HG03159 (cell line): ENCODE results near the gene RASAL1.
"Not testable (repeated sequence)": the region's sequence is repeated elsewhere in the genome, so short reads cannot be mapped to it uniquely, and the experiment has no call there.

Source experiments
- ATAC-seq: cut with Tn5 transposase; IDR thresholded peaks from one replicate; pipeline ENCODE4 v1.9.1; 2021; ENCODE audit warnings: mild to moderate bottlenecking, moderate library complexity; ENCODE audit not compliant: unreplicated experiment

The RASAL1 gene

DNA sequence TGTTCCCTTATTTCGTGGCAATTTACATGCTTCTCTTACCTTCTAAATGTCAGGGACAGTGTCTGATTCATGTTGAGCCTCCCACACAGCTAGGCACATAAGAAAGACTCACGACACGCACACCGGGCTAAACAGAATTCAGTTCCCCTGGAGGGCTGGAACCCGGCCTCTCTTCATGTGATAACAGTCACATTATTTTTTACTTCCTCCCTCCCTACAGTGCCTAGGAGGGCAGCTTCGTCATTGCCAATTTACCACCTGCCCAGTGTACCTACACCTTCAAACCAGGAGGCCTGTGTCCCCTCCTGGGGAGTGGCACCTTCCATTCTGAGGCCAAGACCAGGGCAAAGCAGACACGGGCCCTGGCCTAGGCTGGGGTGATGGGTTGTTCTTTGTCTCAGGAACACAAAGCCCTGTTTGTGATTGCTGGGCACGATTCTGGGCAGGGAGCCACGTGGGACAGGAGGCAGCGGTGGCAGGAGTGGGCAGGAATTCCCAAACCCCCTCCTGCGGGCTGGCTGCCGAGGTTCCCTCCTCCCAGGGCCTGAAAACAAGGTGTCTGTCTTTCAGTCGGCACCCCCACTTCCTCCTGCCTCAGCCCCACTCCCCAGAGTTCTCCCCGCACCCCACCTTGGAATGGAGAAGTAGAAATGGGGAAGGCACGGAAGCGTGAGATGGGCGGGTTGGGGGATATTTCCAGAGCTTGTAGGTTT lies 6.8 kb upstream of the RASAL1 start:
- no peak for ATAC-seq

DNA sequence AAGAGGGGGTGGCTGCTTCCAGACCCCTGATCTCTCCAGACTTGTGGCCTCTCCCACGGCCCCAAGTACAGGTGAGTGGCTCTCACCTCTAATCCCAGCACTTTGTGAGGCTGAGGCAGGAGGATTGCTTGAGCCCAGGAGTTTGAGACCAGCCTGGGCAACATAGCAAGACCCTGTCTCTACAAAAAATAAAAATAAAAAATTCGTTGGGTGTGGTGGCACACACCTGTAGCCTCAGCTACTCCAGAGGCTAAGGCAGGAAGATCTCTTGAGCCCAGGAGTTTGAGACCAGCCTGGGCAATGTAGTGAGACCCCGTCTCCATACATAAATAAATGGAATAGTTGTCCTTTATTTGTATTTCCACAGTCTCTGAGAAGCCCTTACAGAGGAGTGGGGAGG lies 6.2 kb upstream of the RASAL1 start:
- not testable (repeated sequence) for ATAC-seq

DNA sequence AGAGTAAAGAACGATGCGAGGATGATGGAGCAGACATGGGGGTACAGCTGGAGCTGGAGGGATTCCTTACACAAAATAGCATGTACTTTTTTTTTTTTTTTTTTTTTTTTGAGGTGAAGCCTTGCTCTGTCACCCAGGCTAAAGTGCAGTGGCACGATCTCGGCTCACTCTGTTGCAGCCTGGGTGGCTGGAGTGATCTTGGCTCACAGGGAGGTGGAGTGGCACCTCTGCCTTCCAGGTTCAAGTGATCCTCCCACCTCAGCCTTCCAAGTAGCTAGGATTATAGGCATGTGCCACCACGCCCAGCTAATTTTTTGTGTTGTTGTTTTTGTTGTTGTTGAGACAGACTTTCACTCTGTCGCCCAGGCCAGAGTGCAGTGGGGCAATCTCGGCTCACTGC lies 5.1 kb upstream of the RASAL1 start:
- no peak for ATAC-seq

DNA sequence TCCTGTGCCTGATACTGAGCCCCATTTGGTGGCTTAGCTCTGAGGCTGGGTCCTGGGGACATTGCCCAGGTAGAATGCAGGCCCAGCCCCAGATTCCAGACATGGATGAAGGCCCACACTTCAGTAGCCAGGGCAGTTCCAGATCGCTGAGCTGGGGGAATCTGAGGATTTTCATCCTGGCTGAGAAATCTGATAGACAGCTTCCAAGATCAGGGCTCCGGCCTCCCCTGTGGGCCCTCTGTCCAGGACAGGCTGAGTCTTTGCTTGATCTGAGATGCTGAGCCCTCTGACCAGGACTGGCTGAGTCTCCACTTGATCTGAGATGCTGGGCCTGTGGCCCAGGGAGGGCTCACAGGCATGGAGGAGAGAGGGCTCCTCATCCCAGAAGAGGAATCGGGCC lies 3.3 kb upstream of the RASAL1 start:
- ATAC-seq = no peak

DNA sequence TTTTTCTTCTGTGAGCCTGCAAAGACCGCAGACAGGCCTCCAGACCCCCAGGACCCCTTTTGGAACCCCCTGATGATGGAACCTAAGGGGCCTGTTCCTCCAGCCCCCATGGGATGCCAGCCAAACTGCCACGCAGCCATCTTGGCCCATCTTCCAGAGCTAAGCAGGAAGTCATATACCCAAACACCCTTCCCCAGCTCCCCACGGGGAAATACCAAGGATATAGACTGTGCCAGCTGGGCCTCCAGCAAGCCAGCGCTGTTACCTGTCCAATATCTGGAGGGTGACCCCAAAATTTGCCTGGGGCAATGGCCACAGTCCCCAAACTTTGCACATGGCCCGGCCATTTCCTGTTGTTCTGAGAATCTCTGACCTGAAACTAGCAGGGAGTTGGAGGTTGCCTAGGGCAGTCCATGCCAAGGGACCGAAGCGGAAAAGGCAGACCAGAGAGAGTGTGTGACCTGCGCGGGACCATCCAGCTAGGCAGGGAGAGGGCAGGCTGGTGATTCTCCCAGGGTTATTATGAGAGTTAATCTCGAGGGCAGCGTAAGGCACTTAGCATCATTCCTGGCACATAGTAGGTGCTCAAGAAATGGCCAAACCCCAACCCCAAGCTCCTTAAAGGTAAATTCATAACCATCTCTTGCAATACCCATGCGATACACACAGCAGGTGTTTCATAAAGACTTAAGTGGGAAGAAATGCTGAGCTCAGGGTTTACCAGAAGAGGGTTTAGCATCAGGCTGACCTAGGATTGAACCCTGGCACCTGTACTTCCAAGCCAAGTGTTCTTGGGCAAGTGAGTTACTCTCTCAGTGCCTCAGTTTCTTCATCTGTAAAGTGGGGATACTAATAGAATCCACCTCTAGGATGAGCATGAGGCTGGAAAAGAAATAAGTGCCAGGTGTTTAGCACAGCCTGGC lies 2.6 kb upstream of the RASAL1 start:
- ATAC-seq = no peak

GRCh38 chr12:113136990-113137511 lies 1.5 kb upstream of the RASAL1 start:
- no peak for ATAC-seq

DNA sequence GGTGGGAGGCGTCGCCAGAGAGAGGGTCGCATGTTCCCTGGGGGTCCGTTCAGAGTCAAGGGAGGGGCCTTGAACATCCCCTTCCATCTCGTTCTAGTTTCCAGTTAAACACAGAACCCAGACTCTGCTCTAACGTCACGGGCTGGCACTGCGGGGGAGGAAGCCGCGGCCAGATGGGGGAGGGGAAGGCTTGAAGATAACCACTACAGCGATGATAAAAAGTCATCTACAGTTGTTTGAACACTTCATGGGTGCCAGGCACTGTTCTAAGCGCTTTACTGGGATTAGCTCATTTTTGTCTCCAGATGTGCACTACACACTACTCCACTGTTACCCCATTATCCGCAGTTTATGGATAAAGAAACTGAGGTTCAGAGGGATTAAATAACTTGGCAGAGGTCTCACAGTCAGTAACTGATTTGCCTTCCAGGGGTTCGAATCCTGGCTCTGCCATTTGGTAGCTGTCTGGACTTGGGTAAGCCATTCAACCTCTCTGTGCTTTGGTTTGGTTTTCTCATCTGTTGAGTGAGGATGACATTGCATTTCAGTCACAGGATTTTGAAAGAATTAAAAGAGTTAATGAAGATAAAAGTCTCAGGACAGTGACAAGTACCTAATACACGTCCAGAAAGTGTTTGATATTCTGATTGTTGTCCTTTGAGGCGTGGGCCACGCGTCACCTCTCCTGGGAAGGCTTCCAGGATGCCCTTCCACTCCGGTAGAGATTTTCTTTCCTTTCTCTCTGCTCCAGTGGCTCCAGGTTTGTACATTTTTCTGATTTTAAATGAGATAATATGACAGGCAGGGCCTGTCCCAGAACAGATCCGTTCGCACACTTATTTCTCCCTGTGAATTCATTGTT lies 798 bp upstream of the RASAL1 start:
- no peak for ATAC-seq

GRCh38 chr12:113134521-113134951 lies 1.0 kb downstream of the RASAL1 start:
- no peak for ATAC-seq

DNA sequence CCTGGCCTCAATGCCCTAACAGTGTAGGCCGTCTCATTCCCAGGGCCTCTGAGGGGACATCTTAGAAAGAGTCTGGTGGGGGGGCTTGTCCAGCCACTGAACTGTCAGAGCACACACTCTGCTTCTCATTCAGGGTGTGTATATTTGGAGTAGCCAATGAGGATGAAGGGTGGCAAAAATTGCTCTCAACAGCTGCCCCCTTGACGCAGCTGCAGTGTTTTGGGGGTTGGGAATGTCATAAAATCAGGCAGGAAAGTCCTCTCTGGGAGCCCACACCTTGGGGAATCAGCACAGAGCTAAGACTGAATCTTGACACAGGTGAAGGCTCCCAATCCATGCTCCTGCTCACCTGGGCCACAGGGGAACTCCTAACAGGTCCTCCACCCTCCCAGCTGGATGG lies 1.5 kb downstream of the RASAL1 start:
- no peak for ATAC-seq

DNA sequence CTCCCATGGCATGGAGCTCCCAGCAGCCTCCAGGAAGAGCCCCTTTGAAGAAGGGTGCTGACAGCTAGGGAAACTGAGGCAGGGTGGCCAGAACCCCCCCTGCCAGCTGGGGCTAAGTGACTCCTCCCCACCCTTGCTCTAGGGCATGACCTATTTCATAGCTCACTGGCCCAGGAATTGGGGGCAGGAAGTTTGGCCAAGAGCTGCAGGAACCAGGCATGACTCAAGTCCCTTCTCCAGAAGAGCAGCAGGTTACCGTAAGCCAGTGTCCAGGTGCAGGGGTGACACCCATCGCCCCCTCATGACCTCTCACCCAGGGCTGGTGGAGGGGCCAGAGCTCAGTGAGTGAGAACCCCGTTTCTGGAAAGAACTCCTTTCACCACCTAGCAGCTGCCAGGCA lies 1.9 kb downstream of the RASAL1 start:
- ATAC-seq = no peak

- ATAC-seq = no peak
Measured at GRCh38 chr12:113133036-113133435, 2.5 kb downstream of the RASAL1 start.

GRCh38 chr12:113131556-113131955 lies 4.0 kb downstream of the RASAL1 start:
- no peak for ATAC-seq

DNA sequence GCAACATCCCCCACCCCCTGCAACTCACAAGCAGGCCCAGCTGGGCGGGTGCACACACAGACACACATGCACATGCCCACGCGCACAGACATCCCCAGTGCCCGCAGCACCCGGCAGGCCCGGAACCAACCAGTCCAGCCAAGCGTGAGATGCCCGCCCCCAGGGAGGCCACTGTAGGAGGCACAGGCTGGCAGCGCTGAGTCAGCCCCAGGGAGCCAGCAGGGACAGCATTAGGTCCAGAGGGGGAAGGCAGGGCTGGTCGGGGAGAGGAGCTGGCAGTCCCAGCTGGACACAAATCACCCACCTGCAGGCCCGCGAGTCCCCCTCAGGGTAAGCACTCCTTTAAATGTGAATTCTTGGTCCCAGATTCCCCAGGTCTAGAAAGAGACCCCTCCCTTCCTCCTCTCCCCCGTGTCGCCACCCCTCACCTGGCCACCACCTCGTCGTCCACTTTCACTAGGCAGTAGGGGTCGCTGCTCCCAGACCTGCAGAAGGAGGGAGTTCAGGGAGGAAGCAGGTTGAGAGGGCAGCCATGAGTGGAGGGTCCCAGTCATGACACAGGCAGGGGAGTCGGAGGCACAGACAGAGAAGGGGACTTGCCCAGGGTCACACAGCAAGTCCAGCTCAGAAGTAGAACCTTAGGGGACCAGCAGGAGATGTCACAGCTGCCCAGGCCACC lies 5.0 kb downstream of the RASAL1 start:
- ATAC-seq = no peak

GRCh38 chr12:113129664-113130456 lies 5.7 kb downstream of the RASAL1 start:
- no peak for ATAC-seq

DNA sequence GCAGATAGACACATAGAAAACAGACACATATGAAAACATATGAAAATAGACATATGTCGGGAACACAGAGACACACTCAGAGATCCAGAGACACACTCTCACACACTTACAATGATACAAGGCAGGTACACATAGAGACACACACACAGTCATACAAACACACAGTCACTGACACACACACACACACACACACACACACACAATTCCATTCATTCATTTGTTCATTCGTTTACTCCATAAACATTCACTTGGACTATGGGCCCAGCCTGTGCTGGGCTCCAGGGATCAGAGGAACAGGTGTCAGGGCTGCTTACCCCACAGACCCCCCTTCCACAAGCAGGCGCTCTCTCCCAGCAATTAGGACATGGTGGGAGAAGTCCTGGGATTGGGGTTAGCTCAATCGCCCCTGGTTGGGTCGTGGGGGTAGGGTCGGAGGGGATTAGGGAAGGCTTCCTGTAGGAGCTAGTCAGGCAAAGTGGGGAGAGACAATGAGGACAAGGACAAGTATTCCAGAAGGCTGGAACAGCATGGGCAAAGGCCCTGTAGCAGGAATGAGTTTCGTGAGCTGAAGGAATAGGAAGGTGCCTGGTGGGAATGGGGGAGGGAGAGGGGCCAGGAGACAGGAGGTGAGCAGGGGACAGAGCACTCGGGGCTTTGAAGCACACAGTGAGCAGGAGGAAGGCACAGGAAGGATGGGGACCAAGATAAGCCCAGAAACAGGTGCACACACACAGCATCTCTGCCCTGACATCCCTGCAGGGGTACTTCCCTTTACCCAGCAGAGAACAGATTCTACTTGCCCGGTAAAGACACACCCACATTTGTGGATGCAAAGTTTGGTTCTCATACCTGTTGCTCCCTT lies 6.5 kb downstream of the RASAL1 start:
- ATAC-seq = no peak

- no peak for ATAC-seq
Measured at GRCh38 chr12:113127791-113128199, 7.8 kb downstream of the RASAL1 start.

GRCh38 chr12:113120670-113121370 lies 14.7 kb downstream of the RASAL1 start:
- no peak for ATAC-seq
